Measurements from ENCODE around the gene RASGEF1B.

GRCh38 chr4:81436941-81437574 lies 34.6 kb downstream of the RASGEF1B start:
- no peak for TF ChIP-seq POLR2A (IDR thresholded peaks at IDR 0.05)
- no peak for TF ChIP-seq CTCF (IDR thresholded peaks at IDR 0.05)
